ENCODE data around the gene LSM3.

LSM3 gene

GRCh38 chr3:14222900-14223594 lies 44.4 kb downstream of the LSM3 start:
- no peak overlapping the region for H3K9ac ChIP-seq (ENCODE audit: low read length)
- H3K27me3 ChIP-seq (replicated peaks; ENCODE audit: insufficient read depth, low read length): no peaks in the 10 kb centered on the region
- H4K20me1 ChIP-seq (ENCODE audit: insufficient read depth, low read length): no peaks in the 10 kb centered on the region
- no peak for DNase-seq
- H3K4me1 ChIP-seq (ENCODE audit: low read length): no peaks in the 10 kb centered on the region
- H3F3A ChIP-seq (ENCODE audit: insufficient read depth, low read length): no peaks in the 10 kb centered on the region
- no peaks in the 10 kb centered on the region for H3K79me2 ChIP-seq (ENCODE audit: low read length)
- no peaks in the 10 kb centered on the region for H3K9me2 ChIP-seq (replicated peaks; ENCODE audit: insufficient read depth, low read length)
- no peak overlapping the region for H3K27ac ChIP-seq (ENCODE audit: low read length)
- no peaks in the 10 kb centered on the region for H3K9me3 ChIP-seq (replicated peaks; ENCODE audit: insufficient read depth, low read length)
- TF ChIP-seq EZH2 (optimal IDR thresholded peaks at IDR 0.05; ENCODE audit: low read depth, low read length) (no peak), EZH2phosphoT487 (IDR thresholded peaks at IDR 0.05; ENCODE audit: low read length) (no peak)
- TF ChIP-seq, protein P1, sequence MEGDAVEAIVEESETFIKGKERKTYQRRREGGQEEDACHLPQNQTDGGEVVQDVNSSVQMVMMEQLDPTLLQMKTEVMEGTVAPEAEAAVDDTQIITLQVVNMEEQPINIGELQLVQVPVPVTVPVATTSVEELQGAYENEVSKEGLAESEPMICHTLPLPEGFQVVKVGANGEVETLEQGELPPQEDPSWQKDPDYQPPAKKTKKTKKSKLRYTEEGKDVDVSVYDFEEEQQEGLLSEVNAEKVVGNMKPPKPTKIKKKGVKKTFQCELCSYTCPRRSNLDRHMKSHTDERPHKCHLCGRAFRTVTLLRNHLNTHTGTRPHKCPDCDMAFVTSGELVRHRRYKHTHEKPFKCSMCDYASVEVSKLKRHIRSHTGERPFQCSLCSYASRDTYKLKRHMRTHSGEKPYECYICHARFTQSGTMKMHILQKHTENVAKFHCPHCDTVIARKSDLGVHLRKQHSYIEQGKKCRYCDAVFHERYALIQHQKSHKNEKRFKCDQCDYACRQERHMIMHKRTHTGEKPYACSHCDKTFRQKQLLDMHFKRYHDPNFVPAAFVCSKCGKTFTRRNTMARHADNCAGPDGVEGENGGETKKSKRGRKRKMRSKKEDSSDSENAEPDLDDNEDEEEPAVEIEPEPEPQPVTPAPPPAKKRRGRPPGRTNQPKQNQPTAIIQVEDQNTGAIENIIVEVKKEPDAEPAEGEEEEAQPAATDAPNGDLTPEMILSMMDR (IDR thresholded peaks at IDR 0.05; ENCODE audit: low read length): no peak
- H3K4me2 ChIP-seq (ENCODE audit: low read depth, low read length): no peak overlapping the region
- H2AFZ ChIP-seq (ENCODE audit: low read length): no peak overlapping the region
- H3K36me3 ChIP-seq (replicated peaks; ENCODE audit: insufficient read depth, low read length): no peaks in the 10 kb centered on the region
- no peak overlapping the region for H3K4me3 ChIP-seq (ENCODE audit: low read length)

DNA sequence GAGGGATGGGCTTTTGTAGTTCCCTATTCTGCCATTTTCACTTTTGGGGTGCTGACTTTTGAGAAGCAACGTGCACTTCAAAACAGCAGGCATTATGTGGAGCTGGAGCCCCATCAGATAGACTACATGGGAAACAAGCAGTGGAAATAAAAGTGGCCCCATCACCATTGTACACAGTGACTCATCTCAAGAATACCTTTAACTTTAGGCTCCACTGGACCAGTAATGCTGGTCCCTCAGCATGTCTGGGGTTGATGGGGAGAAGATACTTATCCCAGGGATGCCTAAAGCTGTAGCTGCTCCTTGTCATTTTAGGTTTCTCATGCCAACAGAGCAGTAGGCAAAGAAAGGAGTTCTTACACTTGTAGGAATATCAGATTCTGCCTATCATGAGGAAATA lies 45.0 kb downstream of the LSM3 start:
- no peaks in the 10 kb centered on the region for H3K9me2 ChIP-seq (replicated peaks; ENCODE audit: insufficient read depth, low read length)
- no peak overlapping the region for H3K27ac ChIP-seq (ENCODE audit: low read length)
- H4K20me1 ChIP-seq (ENCODE audit: insufficient read depth, low read length): no peaks in the 10 kb centered on the region
- H2AFZ ChIP-seq (ENCODE audit: low read length): no peak overlapping the region
- H3K4me2 ChIP-seq (ENCODE audit: low read depth, low read length): no peak overlapping the region
- H3K9ac ChIP-seq (ENCODE audit: low read length): no peak overlapping the region
- H3K4me3 ChIP-seq (ENCODE audit: low read length): no peak overlapping the region
- no peaks in the 10 kb centered on the region for H3K4me1 ChIP-seq (ENCODE audit: low read length)
- H3K9me3 ChIP-seq (replicated peaks; ENCODE audit: insufficient read depth, low read length): no peaks in the 10 kb centered on the region
- H3K79me2 ChIP-seq (ENCODE audit: low read length): no peaks in the 10 kb centered on the region
- no peaks in the 10 kb centered on the region for H3F3A ChIP-seq (ENCODE audit: insufficient read depth, low read length)
- H3K27me3 ChIP-seq (replicated peaks; ENCODE audit: insufficient read depth, low read length): no peaks in the 10 kb centered on the region
- TF ChIP-seq, protein P1 (IDR thresholded peaks at IDR 0.05; ENCODE audit: low read length): no peak
- TF ChIP-seq EZH2phosphoT487 (IDR thresholded peaks at IDR 0.05; ENCODE audit: low read length): no peak
- TF ChIP-seq EZH2 (optimal IDR thresholded peaks at IDR 0.05; ENCODE audit: low read depth, low read length): no peak
- DNase-seq: no peak
- no peaks in the 10 kb centered on the region for H3K36me3 ChIP-seq (replicated peaks; ENCODE audit: insufficient read depth, low read length)

DNA sequence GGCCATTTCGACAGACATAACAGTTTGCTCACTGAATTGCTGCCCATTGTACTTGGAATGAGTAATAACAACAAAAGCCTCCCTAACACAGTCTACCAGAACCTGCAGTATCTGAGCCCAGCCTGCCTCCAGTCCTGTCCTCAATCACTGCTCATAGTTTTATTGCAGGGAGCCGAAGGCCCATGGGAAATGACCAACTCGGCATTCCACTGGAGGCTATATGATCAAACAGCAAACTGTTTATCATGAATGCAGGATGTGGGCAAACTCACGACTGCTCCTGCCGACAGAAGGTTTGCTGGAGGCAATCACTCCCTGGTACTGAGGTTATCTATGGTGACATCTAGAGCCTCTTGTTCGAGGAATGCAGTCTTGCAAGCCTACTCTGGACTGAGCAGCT lies 46.3 kb downstream of the LSM3 start:
- no peaks in the 10 kb centered on the region for H3K27me3 ChIP-seq (replicated peaks; ENCODE audit: insufficient read depth, low read length)
- no peaks in the 10 kb centered on the region for H3K4me1 ChIP-seq (ENCODE audit: low read length)
- no peaks in the 10 kb centered on the region for H4K20me1 ChIP-seq (ENCODE audit: insufficient read depth, low read length)
- H3F3A ChIP-seq (ENCODE audit: insufficient read depth, low read length): no peaks in the 10 kb centered on the region
- no peak for DNase-seq
- no peak overlapping the region for H3K4me3 ChIP-seq (ENCODE audit: low read length)
- H3K36me3 ChIP-seq (replicated peaks; ENCODE audit: insufficient read depth, low read length): no peaks in the 10 kb centered on the region
- no peaks in the 10 kb centered on the region for H3K9me3 ChIP-seq (replicated peaks; ENCODE audit: insufficient read depth, low read length)
- no peak overlapping the region for H3K9ac ChIP-seq (ENCODE audit: low read length)
- H3K27ac ChIP-seq (ENCODE audit: low read length): no peak overlapping the region
- no peaks in the 10 kb centered on the region for H3K9me2 ChIP-seq (replicated peaks; ENCODE audit: insufficient read depth, low read length)
- no peaks in the 10 kb centered on the region for H3K79me2 ChIP-seq (ENCODE audit: low read length)
- no peak overlapping the region for H3K4me2 ChIP-seq (ENCODE audit: low read depth, low read length)
- TF ChIP-seq, protein P1 (IDR thresholded peaks at IDR 0.05; ENCODE audit: low read length): no peak
- TF ChIP-seq EZH2phosphoT487 (IDR thresholded peaks at IDR 0.05; ENCODE audit: low read length) (no peak), EZH2 (optimal IDR thresholded peaks at IDR 0.05; ENCODE audit: low read depth, low read length) (no peak)
- no peak overlapping the region for H2AFZ ChIP-seq (ENCODE audit: low read length)
